Muscle layer of duodenum (tissue), 2 donors: ENCODE measurements around the gene DSCAM.

ENCODE experiments used
- H3K27ac ChIP-seq: one replicate; pipeline ENCODE4 v1.7.0; 2013; ENCODE audit warnings: mild to moderate bottlenecking, low read length
- H3K27me3 ChIP-seq: one replicate; pipeline ENCODE4 v1.7.0; 2013; ENCODE audit warnings: low read depth, mild to moderate bottlenecking, control low read depth, low read length
- H3K36me3 ChIP-seq, 2 donors: one replicate each; pipeline ENCODE4 v1.7.0; 2013; ENCODE audit warnings: low read length in 2 of 2, control low read depth in 1 of 2, mild to moderate bottlenecking in 1 of 2; ENCODE audit not compliant: insufficient read depth in 2 of 2, control insufficient read depth in 1 of 2
- H3K4me1 ChIP-seq, 2 donors: one replicate each; pipeline ENCODE4 v1.7.0; 2013; ENCODE audit warnings: low read length in 2 of 2, mild to moderate bottlenecking in 2 of 2, control low read depth in 1 of 2, moderate library complexity in 1 of 2; ENCODE audit not compliant: insufficient read depth in 2 of 2, control insufficient read depth in 1 of 2
- H3K4me3 ChIP-seq, 2 donors: one replicate each; pipeline ENCODE4 v1.7.0; 2013; ENCODE audit warnings: low read length in 2 of 2, low read depth in 1 of 2, mild to moderate bottlenecking in 1 of 2
- H3K9me3 ChIP-seq, 2 donors: one replicate each; pipeline ENCODE4 v1.7.0; 2013; ENCODE audit warnings: low read length in 2 of 2, control low read depth in 1 of 2, mild to moderate bottlenecking in 1 of 2; ENCODE audit not compliant: control insufficient read depth in 1 of 2
- donor health status: healthy.

DSCAM gene

GRCh38 chr21:40766381-40766780 lies 80.6 kb downstream of the DSCAM start:
- no peaks in the 10 kb centered on the region for H3K9me3 ChIP-seq
- H3K4me1 ChIP-seq = no peaks in the 10 kb centered on the region
- H3K4me3 ChIP-seq = no peak overlapping the region
- no peaks in the 10 kb centered on the region for H3K27me3 ChIP-seq
- H3K27ac ChIP-seq = no peak overlapping the region
- H3K36me3 ChIP-seq = no peaks in the 10 kb centered on the region

GRCh38 chr21:40765811-40766210 lies 81.1 kb downstream of the DSCAM start:
- Histone ChIP-seq H3K4me3 (no peak overlapping the region), H3K36me3 (no peaks in the 10 kb centered on the region), H3K9me3 (no peaks in the 10 kb centered on the region), H3K27ac (no peak overlapping the region), H3K4me1 (no peaks in the 10 kb centered on the region), H3K27me3 (no peaks in the 10 kb centered on the region)

- no peaks in the 10 kb centered on the region for H3K4me1 ChIP-seq
- no peaks in the 10 kb centered on the region for H3K27me3 ChIP-seq
- no peaks in the 10 kb centered on the region for H3K9me3 ChIP-seq
- H3K27ac ChIP-seq = no peak overlapping the region
- no peak overlapping the region for H3K4me3 ChIP-seq
- no peaks in the 10 kb centered on the region for H3K36me3 ChIP-seq
Observed at GRCh38 chr21:40760821-40761220, 86.1 kb downstream of the DSCAM start.

GRCh38 chr21:40759061-40759460 lies 87.9 kb downstream of the DSCAM start:
- Histone ChIP-seq H3K27ac (no peak overlapping the region), H3K9me3 (no peaks in the 10 kb centered on the region), H3K4me3 (no peak overlapping the region), H3K27me3 (no peaks in the 10 kb centered on the region), H3K36me3 (no peaks in the 10 kb centered on the region), H3K4me1 (no peaks in the 10 kb centered on the region)

GRCh38 chr21:40757366-40757765 lies 89.6 kb downstream of the DSCAM start:
- H3K27me3 ChIP-seq = no peaks in the 10 kb centered on the region
- H3K4me1 ChIP-seq = no peaks in the 10 kb centered on the region
- no peak overlapping the region for H3K27ac ChIP-seq
- H3K4me3 ChIP-seq = no peak overlapping the region
- H3K9me3 ChIP-seq = peaks cover 0 to 3% of the 10 kb centered on the region in 2 donors
- H3K36me3 ChIP-seq = no peaks in the 10 kb centered on the region

GRCh38 chr21:40754466-40754865 lies 92.5 kb downstream of the DSCAM start:
- H3K27ac ChIP-seq = no peak overlapping the region
- H3K27me3 ChIP-seq = no peaks in the 10 kb centered on the region
- H3K9me3 ChIP-seq = peaks cover 0 to 3% of the 10 kb centered on the region in 2 donors
- no peaks in the 10 kb centered on the region for H3K36me3 ChIP-seq
- H3K4me1 ChIP-seq = no peaks in the 10 kb centered on the region
- H3K4me3 ChIP-seq = no peak overlapping the region

GRCh38 chr21:40753756-40754155 lies 93.2 kb downstream of the DSCAM start:
- H3K4me1 ChIP-seq = no peaks in the 10 kb centered on the region
- H3K27ac ChIP-seq = no peak overlapping the region
- no peaks in the 10 kb centered on the region for H3K27me3 ChIP-seq
- no peak overlapping the region for H3K4me3 ChIP-seq
- H3K9me3 ChIP-seq = peaks cover 0 to 3% of the 10 kb centered on the region in 2 donors
- H3K36me3 ChIP-seq = no peaks in the 10 kb centered on the region

GRCh38 chr21:40752125-40752524 lies 94.8 kb downstream of the DSCAM start:
- H3K4me3 ChIP-seq = no peak overlapping the region
- no peaks in the 10 kb centered on the region for H3K27me3 ChIP-seq
- no peak overlapping the region for H3K27ac ChIP-seq
- no peaks in the 10 kb centered on the region for H3K36me3 ChIP-seq
- peaks cover 0 to 3% of the 10 kb centered on the region in 2 donors for H3K9me3 ChIP-seq
- H3K4me1 ChIP-seq = no peaks in the 10 kb centered on the region

- Histone ChIP-seq H3K4me1 (no peaks in the 10 kb centered on the region), H3K36me3 (no peaks in the 10 kb centered on the region), H3K27ac (no peak overlapping the region), H3K27me3 (no peaks in the 10 kb centered on the region), H3K9me3 (peaks cover 0 to 3% of the 10 kb centered on the region in 2 donors), H3K4me3 (no peak overlapping the region)
Observed at GRCh38 chr21:40751221-40751620, 95.7 kb downstream of the DSCAM start.

GRCh38 chr21:40736145-40736544 lies 110.8 kb downstream of the DSCAM start:
- H3K4me1 ChIP-seq = no peaks in the 10 kb centered on the region
- no peak overlapping the region for H3K27ac ChIP-seq
- no peaks in the 10 kb centered on the region for H3K9me3 ChIP-seq
- H3K36me3 ChIP-seq = no peaks in the 10 kb centered on the region
- no peak overlapping the region for H3K4me3 ChIP-seq
- H3K27me3 ChIP-seq = no peaks in the 10 kb centered on the region

- Histone ChIP-seq H3K27me3 (no peaks in the 10 kb centered on the region), H3K9me3 (no peaks in the 10 kb centered on the region), H3K4me3 (no peak overlapping the region), H3K4me1 (no peaks in the 10 kb centered on the region), H3K27ac (no peak overlapping the region), H3K36me3 (no peaks in the 10 kb centered on the region)
Observed at GRCh38 chr21:40733024-40733397, 113.9 kb downstream of the DSCAM start.

- H3K36me3 ChIP-seq = no peaks in the 10 kb centered on the region
- no peaks in the 10 kb centered on the region for H3K27me3 ChIP-seq
- no peak overlapping the region for H3K27ac ChIP-seq
- no peaks in the 10 kb centered on the region for H3K4me1 ChIP-seq
- no peaks in the 10 kb centered on the region for H3K9me3 ChIP-seq
- H3K4me3 ChIP-seq = no peak overlapping the region
Observed at GRCh38 chr21:40732253-40733023, 114.5 kb downstream of the DSCAM start.
